DND-41 (cell line): ENCODE results near the gene PXMP2.

Experiments used
- ATAC-seq: fragments of 200-7000 bp; cut with Tn5 transposase; 3 replicates; pipeline ENCODE4 v1.9.1; 2021; ENCODE audit warnings: low read depth; ENCODE audit not compliant: insufficient read depth
- DNase-seq: peaks from one replicate; pipeline ENCODE4 v3.0.0-alpha.2; 2020
- H2AFZ ChIP-seq: 2 replicates; pipeline ENCODE4 v1.6.0; 2012; ENCODE audit warnings: low read depth, low read length
- H3K27ac ChIP-seq: 2 replicates; pipeline ENCODE4 v1.5.1; 2012; ENCODE audit warnings: low read length, inconsistent platforms
- H3K27me3 ChIP-seq: fragments of 200-600 bp; sonication (generic); 2 replicates; pipeline ENCODE4 v1.6.0; 2012; ENCODE audit warnings: low read length, mild to moderate bottlenecking, inconsistent platforms; ENCODE audit not compliant: insufficient read depth, poor library complexity
- H3K36me3 ChIP-seq: 2 replicates; pipeline ENCODE4 v1.5.1; 2012; ENCODE audit warnings: low read length, inconsistent platforms; ENCODE audit not compliant: insufficient read depth
- H3K4me1 ChIP-seq: 2 replicates; pipeline ENCODE4 v1.5.1; 2012; ENCODE audit warnings: mild to moderate bottlenecking, low read length; ENCODE audit not compliant: insufficient read depth
- H3K4me2 ChIP-seq: 2 replicates; pipeline ENCODE4 v1.6.0; 2012; ENCODE audit warnings: mild to moderate bottlenecking, moderate library complexity, low read length, inconsistent platforms; ENCODE audit not compliant: insufficient read depth
- H3K4me3 ChIP-seq, 2 experiments: fragments of 200-600 bp in 1 of 2; shearing (Covaris generic) in 1 of 2; 2 replicates each; pipeline ENCODE4 v1.5.1; 2012 to 2016; ENCODE audit warnings: inconsistent platforms in 2 of 2, low read length in 2 of 2, mild to moderate bottlenecking in 2 of 2, low read depth in 1 of 2, moderate library complexity in 1 of 2
- H3K79me2 ChIP-seq: 2 replicates; pipeline ENCODE4 v1.6.0; 2012; ENCODE audit warnings: low read length, inconsistent platforms; ENCODE audit not compliant: insufficient read depth
- H3K9ac ChIP-seq: 2 replicates; pipeline ENCODE4 v1.6.0; 2012; ENCODE audit warnings: low read depth, mild to moderate bottlenecking, inconsistent platforms, low read length, moderate library complexity
- H3K9me3 ChIP-seq: 2 replicates; pipeline ENCODE4 v1.5.1; 2012; ENCODE audit warnings: low read length, moderate library complexity, mild to moderate bottlenecking, inconsistent platforms; ENCODE audit not compliant: insufficient read depth, severe bottlenecking
- H4K20me1 ChIP-seq: 2 replicates; pipeline ENCODE4 v1.6.0; 2012; ENCODE audit warnings: low read length; ENCODE audit not compliant: insufficient read depth
- CTCF ChIP-seq: IDR thresholded peaks from 2 replicates; pipeline ENCODE4 v1.5.1; 2012; ENCODE audit warnings: borderline replicate concordance, low read length, moderate library complexity, mild to moderate bottlenecking; ENCODE audit not compliant: poor library complexity, severe bottlenecking; ENCODE audit errors: extremely low read depth
- EZH2 ChIP-seq: IDR thresholded peaks from 3 replicates; pipeline ENCODE4 v1.6.1; 2012; ENCODE audit warnings: borderline replicate concordance, low read depth, mild to moderate bottlenecking, moderate library complexity, low read length, inconsistent platforms; ENCODE audit not compliant: severe bottlenecking

Gene PXMP2

GRCh38 chr12:132723764-132724140 lies 36.4 kb downstream of the PXMP2 start:
- no peak overlapping the region for H2AFZ ChIP-seq
- H3K4me3 ChIP-seq, result no peak overlapping the region
- no peaks in the 10 kb centered on the region for H3K27me3 ChIP-seq
- no peak overlapping the region for H3K27ac ChIP-seq
- DNase-seq, result no peak
- peaks cover 90% of the 10 kb centered on the region for H3K36me3 ChIP-seq
- no peak overlapping the region for H3K9ac ChIP-seq
- H3K4me1 ChIP-seq, result no peaks in the 10 kb centered on the region
- peaks cover 68% of the 10 kb centered on the region for H4K20me1 ChIP-seq
- no peak for ATAC-seq
- TF ChIP-seq CTCF (no peak), EZH2 (no peak)
- no peaks in the 10 kb centered on the region for H3K9me3 ChIP-seq
- H3K4me2 ChIP-seq, result no peak overlapping the region
- peaks cover 24% of the 10 kb centered on the region for H3K79me2 ChIP-seq

- peaks cover 87% of the 10 kb centered on the region for H3K36me3 ChIP-seq
- ATAC-seq, result no peak
- H3K4me3 ChIP-seq, result no peak overlapping the region
- peaks cover 62% of the 10 kb centered on the region for H4K20me1 ChIP-seq
- no peak for DNase-seq
- H3K9ac ChIP-seq, result no peak overlapping the region
- peaks cover 26% of the 10 kb centered on the region for H3K79me2 ChIP-seq
- H3K4me1 ChIP-seq, result no peaks in the 10 kb centered on the region
- H3K27me3 ChIP-seq, result no peaks in the 10 kb centered on the region
- no peak overlapping the region for H2AFZ ChIP-seq
- TF ChIP-seq CTCF (no peak), EZH2 (no peak)
- no peak overlapping the region for H3K4me2 ChIP-seq
- no peaks in the 10 kb centered on the region for H3K9me3 ChIP-seq
- H3K27ac ChIP-seq, result no peak overlapping the region
Observed at GRCh38 chr12:132724506-132725241, 37.3 kb downstream of the PXMP2 start.

- DNase-seq, result no peak
- Histone ChIP-seq H4K20me1 (peaks cover 60% of the 10 kb centered on the region), H3K79me2 (peaks cover 19% of the 10 kb centered on the region), H3K27me3 (no peaks in the 10 kb centered on the region), H3K4me2 (no peak overlapping the region), H2AFZ (no peak overlapping the region), H3K9me3 (no peaks in the 10 kb centered on the region), H3K36me3 (peaks cover 89% of the 10 kb centered on the region), H3K4me1 (no peaks in the 10 kb centered on the region), H3K4me3 (no peak overlapping the region), H3K27ac (no peak overlapping the region), H3K9ac (no peak overlapping the region)
- no peak for TF ChIP-seq CTCF
- TF ChIP-seq EZH2, result no peak
- no peak for ATAC-seq
Observed at GRCh38 chr12:132726386-132726785, 39.0 kb downstream of the PXMP2 start.
